SJSA1 (cell line): ENCODE data around the gene IGLL5. TPM values are rescaled to one million over a fixed set of nuclear protein-coding genes. Genes with fewer than 3 reads are reported as not detected.

Experiments
- DNase-seq, 2 experiments: peaks; one replicate each; pipeline ENCODE4 v3.0.0-alpha.2; 2015 to 2020; ENCODE audit warnings: low spot score in 2 of 2, low read depth in 1 of 2
- H3K27ac ChIP-seq: fragments of 250-450 bp; sonication (Bioruptor Pico); 2 replicates; pipeline ENCODE4 v1.5.1; 2020; ENCODE audit warnings: mild to moderate bottlenecking, moderate library complexity
- H3K27me3 ChIP-seq: fragments of 250-450 bp; sonication (Bioruptor Pico); replicated peaks from 2 replicates; pipeline ENCODE4 v1.5.1; 2020; ENCODE audit warnings: mild to moderate bottlenecking, moderate library complexity
- H3K36me3 ChIP-seq: fragments of 250-450 bp; sonication (Bioruptor Pico); 2 replicates; pipeline ENCODE4 v1.5.1; 2020; ENCODE audit warnings: mild to moderate bottlenecking
- H3K4me1 ChIP-seq: fragments of 250-450 bp; sonication (Bioruptor Pico); replicated peaks from 2 replicates; pipeline ENCODE4 v1.6.1; 2021; ENCODE audit warnings: mild to moderate bottlenecking
- H3K4me3 ChIP-seq: fragments of 250-450 bp; sonication (Bioruptor Pico); 2 replicates; pipeline ENCODE4 v1.5.1; 2020; ENCODE audit warnings: mild to moderate bottlenecking
- H3K9me3 ChIP-seq: fragments of 250-450 bp; sonication (Bioruptor Pico); replicated peaks from 2 replicates; pipeline ENCODE4 v1.5.1; 2020; ENCODE audit warnings: mild to moderate bottlenecking
- total RNA-seq: library from RNA; depleted of rRNA; stranded (reverse); fragments of >200 nt; shearing (Covaris generic); gene quantifications from 2 replicates; pipeline ENCODE4 v1.2.3, GENCODE V29; 2014

The IGLL5 gene
- total RNA-seq, 1 experiment from 2014 or later, result not detected

GRCh38 chr22:22854466-22854865 lies 33.1 kb upstream of the IGLL5 start:
- H3K9me3 ChIP-seq, result no peaks in the 10 kb centered on the region
- no peaks in the 10 kb centered on the region for H3K36me3 ChIP-seq
- DNase-seq, result no peak
- H3K4me1 ChIP-seq, result no peaks in the 10 kb centered on the region
- H3K4me3 ChIP-seq, result no peak overlapping the region
- H3K27me3 ChIP-seq, result no peaks in the 10 kb centered on the region
- no peak overlapping the region for H3K27ac ChIP-seq

DNA sequence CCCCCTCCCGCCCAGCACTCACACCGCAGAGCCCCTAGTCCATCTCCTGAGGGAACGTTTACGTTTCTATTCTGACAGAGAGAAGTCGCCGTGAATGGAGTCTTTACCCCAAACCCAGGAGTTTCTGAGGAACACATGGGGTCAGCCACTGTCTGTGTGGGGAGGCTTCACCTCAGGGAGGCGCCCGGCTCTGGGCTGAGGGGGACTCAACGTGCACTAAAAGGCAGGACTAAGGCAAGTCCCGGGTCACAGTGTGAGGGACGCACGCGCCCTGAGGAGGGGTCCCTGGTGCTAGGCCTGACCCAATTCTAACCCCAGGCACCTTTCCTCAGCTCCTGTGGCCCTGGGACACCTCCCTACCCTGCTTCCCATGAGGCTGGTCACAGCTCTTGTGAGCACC lies 32.5 kb upstream of the IGLL5 start:
- Histone ChIP-seq H3K27ac (no peak overlapping the region), H3K4me1 (no peaks in the 10 kb centered on the region), H3K9me3 (no peaks in the 10 kb centered on the region), H3K4me3 (no peak overlapping the region), H3K36me3 (no peaks in the 10 kb centered on the region), H3K27me3 (no peaks in the 10 kb centered on the region)
- DNase-seq, result no peak

GRCh38 chr22:22855617-22856308 lies 31.9 kb upstream of the IGLL5 start:
- Histone ChIP-seq H3K27ac (no peak overlapping the region), H3K36me3 (no peaks in the 10 kb centered on the region), H3K27me3 (no peaks in the 10 kb centered on the region), H3K9me3 (no peaks in the 10 kb centered on the region), H3K4me3 (no peak overlapping the region), H3K4me1 (no peaks in the 10 kb centered on the region)
- peak; percentile 53 to 70 for DNase-seq

DNA sequence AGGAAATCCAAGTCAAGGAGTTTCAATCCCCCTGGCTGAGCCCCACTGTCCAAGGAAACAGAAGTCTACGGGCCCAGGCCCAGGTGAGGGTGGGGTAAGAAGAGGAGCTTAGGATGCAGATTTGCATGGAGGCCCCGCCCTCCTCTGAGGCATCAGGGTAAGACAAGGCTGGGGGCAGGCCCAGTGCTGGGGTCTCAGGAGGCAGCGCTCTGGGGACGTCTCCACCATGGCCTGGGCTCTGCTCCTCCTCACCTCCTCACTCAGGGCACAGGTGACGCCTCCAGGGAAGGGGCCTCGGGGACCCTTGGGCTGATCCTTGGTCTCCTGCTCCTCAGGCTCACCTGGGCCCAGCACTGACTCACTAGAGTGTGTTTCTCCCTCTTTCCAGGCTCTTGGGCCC lies 31.3 kb upstream of the IGLL5 start:
- Histone ChIP-seq H3K9me3 (no peaks in the 10 kb centered on the region), H3K36me3 (no peaks in the 10 kb centered on the region), H3K4me3 (no peak overlapping the region), H3K27ac (no peak overlapping the region), H3K4me1 (no peaks in the 10 kb centered on the region), H3K27me3 (no peaks in the 10 kb centered on the region)
- DNase-seq, result no peak

GRCh38 chr22:22856885-22857606 lies 30.6 kb upstream of the IGLL5 start:
- Histone ChIP-seq H3K36me3 (no peaks in the 10 kb centered on the region), H3K4me1 (0 out of 2 replicates have a peak, but pooled peaks cover 5% of the 10 kb centered on the region), H3K27me3 (no peaks in the 10 kb centered on the region), H3K9me3 (no peaks in the 10 kb centered on the region), H3K4me3 (no peak overlapping the region), H3K27ac (no peak overlapping the region)
- no peak for DNase-seq

- no peak overlapping the region for H3K4me3 ChIP-seq
- H3K27ac ChIP-seq, result no peak overlapping the region
- H3K4me1 ChIP-seq, result 0 out of 2 replicates have a peak, but pooled peaks cover 5% of the 10 kb centered on the region
- no peak for DNase-seq
- no peaks in the 10 kb centered on the region for H3K36me3 ChIP-seq
- H3K27me3 ChIP-seq, result no peaks in the 10 kb centered on the region
- H3K9me3 ChIP-seq, result no peaks in the 10 kb centered on the region
Measured at GRCh38 chr22:22857607-22858558, 29.7 kb upstream of the IGLL5 start.

- Histone ChIP-seq H3K27ac (no peak overlapping the region), H3K4me3 (no peak overlapping the region), H3K9me3 (no peaks in the 10 kb centered on the region), H3K36me3 (no peaks in the 10 kb centered on the region), H3K27me3 (no peaks in the 10 kb centered on the region), H3K4me1 (peaks cover 5% of the 10 kb centered on the region; the same call in 1 of the 2 replicates)
- no peak for DNase-seq
Measured at GRCh38 chr22:22858559-22858937, 29.1 kb upstream of the IGLL5 start.

GRCh38 chr22:22863001-22863400 lies 24.6 kb upstream of the IGLL5 start:
- Histone ChIP-seq H3K27ac (no peak overlapping the region), H3K27me3 (no peaks in the 10 kb centered on the region), H3K4me3 (no peak overlapping the region), H3K36me3 (no peaks in the 10 kb centered on the region), H3K9me3 (no peaks in the 10 kb centered on the region), H3K4me1 (peaks cover 38% of the 10 kb centered on the region)
- DNase-seq, result no peak

- no peak overlapping the region for H3K27ac ChIP-seq
- peak in 1 of 2 experiments; percentile 61 for DNase-seq
- H3K9me3 ChIP-seq, result no peaks in the 10 kb centered on the region
- peaks cover 38% of the 10 kb centered on the region for H3K4me1 ChIP-seq
- no peaks in the 10 kb centered on the region for H3K36me3 ChIP-seq
- no peak overlapping the region for H3K4me3 ChIP-seq
- H3K27me3 ChIP-seq, result no peaks in the 10 kb centered on the region
Measured at GRCh38 chr22:22865311-22866072, 22.1 kb upstream of the IGLL5 start.

DNA sequence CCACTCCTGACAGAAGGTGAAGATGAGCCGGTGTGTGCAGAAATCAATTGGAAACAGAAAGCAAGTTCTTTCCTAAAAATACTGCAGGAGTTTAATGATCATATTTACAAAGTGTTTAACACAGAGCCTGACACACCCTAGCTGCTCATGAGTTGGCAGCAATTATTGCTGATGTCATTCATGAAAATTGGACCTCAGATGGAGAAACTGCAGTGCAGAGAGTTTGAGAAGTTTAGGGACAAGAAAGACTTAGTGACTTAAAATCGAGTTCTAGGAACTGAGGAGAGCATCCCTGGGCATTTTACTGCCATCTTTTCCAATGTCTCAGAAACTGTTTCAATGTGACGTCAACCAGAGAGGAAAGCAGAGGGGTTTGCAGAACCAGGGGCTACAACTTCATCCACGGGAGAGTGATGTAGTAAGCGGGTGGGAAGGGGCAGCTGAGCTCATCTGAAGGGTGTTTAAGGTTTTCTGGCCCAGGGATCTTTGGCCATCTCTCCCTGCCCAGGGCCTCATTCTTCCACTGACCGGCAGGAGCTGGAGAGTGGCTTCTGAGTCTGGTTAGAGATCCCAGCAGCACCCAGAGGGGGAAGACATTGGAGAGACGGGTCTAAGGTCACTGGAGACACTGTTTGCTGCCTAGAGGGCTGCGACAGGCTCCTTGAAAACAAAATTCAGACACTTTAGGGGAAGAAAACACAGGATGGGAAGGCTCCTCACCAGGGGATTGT lies 21.1 kb upstream of the IGLL5 start:
- Histone ChIP-seq H3K27me3 (no peaks in the 10 kb centered on the region), H3K36me3 (no peaks in the 10 kb centered on the region), H3K9me3 (no peaks in the 10 kb centered on the region), H3K4me1 (peaks cover 38% of the 10 kb centered on the region), H3K27ac (no peak overlapping the region), H3K4me3 (no peak overlapping the region)
- DNase-seq, result peak in 1 of 2 experiments; percentile 18

- Histone ChIP-seq H3K27ac (no peak overlapping the region), H3K4me3 (no peak overlapping the region), H3K4me1 (peaks cover 33% of the 10 kb centered on the region), H3K36me3 (no peaks in the 10 kb centered on the region), H3K9me3 (no peaks in the 10 kb centered on the region), H3K27me3 (no peaks in the 10 kb centered on the region)
- DNase-seq, result peak in 1 of 2 experiments; percentile 19
Measured at GRCh38 chr22:22867996-22868715, 19.5 kb upstream of the IGLL5 start.
